K562 (cell line): ENCODE measurements around the gene CD300LD.

Source experiments
- POLR2A ChIP-seq: fragments of 450-650 bp; conservative IDR thresholded peaks from 2 replicates; pipeline ENCODE4 v1.6.1; 2016
- ZBTB8A ChIP-seq: fragments of 450-650 bp; IDR thresholded peaks from 2 replicates; pipeline ENCODE4 v1.6.1; 2018; ENCODE audit warnings: mild to moderate bottlenecking, moderate library complexity; ENCODE audit not compliant: partially characterized antibody

- TF ChIP-seq POLR2A (no peak), ZBTB8A (no peak)
These were observed 45.2 kb upstream of the CD300LD start for GRCh38 chr17:74637265-74637664.
